GM23248 (cell line): ENCODE results near the gene MSL2. TPM values are rescaled to one million over a fixed set of nuclear protein-coding genes. Genes with fewer than 3 reads are reported as not detected.
A peak's percentile ranks its signal among the peaks of the same experiment; 100 is the strongest.
"Not testable (repeated sequence)": the region's sequence is repeated elsewhere in the genome, so short reads cannot be mapped to it uniquely, and the experiment has no call there.

Experiments used
- DNase-seq: peaks from one replicate; pipeline ENCODE4 v3.0.0-alpha.2; 2015
- H2AFZ ChIP-seq: fragments of 200-600 bp; sonication (generic); 2 replicates; pipeline ENCODE4 v1.6.1; 2016; ENCODE audit warnings: antibody characterized with exemption
- H3F3A ChIP-seq: fragments of 200-600 bp; sonication (generic); 2 replicates; pipeline ENCODE4 v1.6.1; 2016; ENCODE audit warnings: mild to moderate bottlenecking, antibody characterized with exemption, mixed run types; ENCODE audit not compliant: insufficient read depth
- H3K27ac ChIP-seq: fragments of 200-600 bp; sonication (generic); 2 replicates; pipeline ENCODE4 v1.5.1; 2016; ENCODE audit warnings: mild to moderate bottlenecking
- H3K27me3 ChIP-seq: fragments of 200-600 bp; sonication (generic); replicated peaks from 2 replicates; pipeline ENCODE4 v1.6.1; 2016; ENCODE audit warnings: mild to moderate bottlenecking; ENCODE audit not compliant: insufficient read depth
- H3K36me3 ChIP-seq: fragments of 200-600 bp; sonication (generic); 2 replicates; pipeline ENCODE4 v1.6.1; 2016; ENCODE audit warnings: low read depth, mild to moderate bottlenecking
- H3K4me1 ChIP-seq: fragments of 200-600 bp; sonication (generic); 2 replicates; pipeline ENCODE4 v1.6.1; 2016; ENCODE audit warnings: mild to moderate bottlenecking; ENCODE audit not compliant: insufficient read depth
- H3K4me2 ChIP-seq: fragments of 200-600 bp; sonication (generic); one replicate; pipeline ENCODE4 v1.6.1; 2016; ENCODE audit warnings: mild to moderate bottlenecking; ENCODE audit not compliant: unreplicated experiment
- H3K4me3 ChIP-seq: fragments of 200-600 bp; sonication (generic); 2 replicates; pipeline ENCODE4 v1.5.1; 2016; ENCODE audit warnings: mild to moderate bottlenecking
- H3K79me2 ChIP-seq: fragments of 200-600 bp; sonication (generic); 2 replicates; pipeline ENCODE4 v1.6.1; 2016; ENCODE audit warnings: mild to moderate bottlenecking; ENCODE audit not compliant: insufficient read depth
- H3K9ac ChIP-seq: fragments of 200-600 bp; sonication (generic); 2 replicates; pipeline ENCODE4 v1.6.1; 2016; ENCODE audit warnings: mild to moderate bottlenecking
- H3K9me2 ChIP-seq: fragments of 200-600 bp; sonication (generic); 2 replicates; pipeline ENCODE4 v1.6.1; 2016; ENCODE audit warnings: mixed run types, mild to moderate bottlenecking, moderate library complexity; ENCODE audit not compliant: insufficient read depth
- H3K9me3 ChIP-seq: fragments of 200-600 bp; sonication (generic); one replicate; pipeline ENCODE4 v1.6.1; 2017; ENCODE audit warnings: low read depth
- H4K20me1 ChIP-seq: fragments of 200-600 bp; sonication (generic); 2 replicates; pipeline ENCODE4 v1.6.0; 2016; ENCODE audit not compliant: insufficient read depth
- EZH2 ChIP-seq: fragments of 200-600 bp; sonication (generic); IDR thresholded peaks from 2 replicates; pipeline ENCODE4 v1.6.1; 2018; ENCODE audit warnings: antibody characterized with exemption, mild to moderate bottlenecking; ENCODE audit not compliant: insufficient read depth, poor library complexity, severe bottlenecking
- EZH2phosphoT487 ChIP-seq: fragments of 200-600 bp; sonication (generic); IDR thresholded peaks from 2 replicates; pipeline ENCODE4 v1.6.1; 2018; ENCODE audit warnings: antibody characterized with exemption, moderate library complexity, mild to moderate bottlenecking, low read depth; ENCODE audit not compliant: insufficient read depth
- WGBS, 2 experiments: methylation state at CpG; one replicate each; pipeline ENCODE4 v1.1.6; 2015 to 2017; ENCODE audit warnings: low lambda C conversion rate in 2 of 2, low coverage in 1 of 2; ENCODE audit errors: missing lambda C conversion rate in 2 of 2; 5-methylcytosine and 5-hydroxymethylcytosine counted together
- in situ Hi-C: fragments of 300-500 bp; cut with MboI; formaldehyde crosslinking; loops from 2 replicates; pipeline ENCODE4 v1.15.0; 2020
- polyA plus RNA-seq: library from polyadenylated mRNA; unstranded; fragments of >200 nt; fragmentation: Nextera tagmentation; extraction: Ambion mirVana; gene quantifications from 2 replicates; pipeline ENCODE4 v1.2.1, GENCODE V29; 2016
- total RNA-seq: library from RNA; depleted of rRNA; stranded (reverse); fragments of >200 nt; shearing (Covaris generic); gene quantifications from 2 replicates; pipeline ENCODE4 v1.2.3, GENCODE V29; 2014

Gene MSL2
- total and polyA plus RNA-seq, 2 experiments from 2014 or later: 3.3 to 15.2 TPM

DNA sequence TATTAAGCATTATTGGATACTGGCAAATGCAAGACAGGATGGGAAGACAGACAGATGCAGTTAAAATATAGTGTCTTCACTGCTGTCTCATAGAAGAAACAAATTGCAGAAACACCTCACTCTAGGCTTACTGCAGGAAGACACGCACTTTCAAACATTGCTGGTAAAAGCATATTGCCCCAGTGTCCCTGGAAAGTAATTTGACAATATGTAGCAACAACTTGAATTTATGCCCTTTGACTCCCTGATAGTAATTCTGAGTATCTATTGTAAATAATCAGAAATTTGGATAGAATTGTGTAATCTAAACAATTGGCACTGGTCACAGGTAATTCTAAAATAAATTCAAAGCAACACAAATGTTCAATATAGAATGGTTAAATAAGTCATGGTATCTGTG, 62.0 kb downstream of the MSL2 start:
- H3K4me3 ChIP-seq: no peak overlapping the region
- no peaks in the 10 kb centered on the region for H3K27me3 ChIP-seq
- TF ChIP-seq EZH2 (no peak), EZH2phosphoT487 (no peak)
- H3K36me3 ChIP-seq: no peaks in the 10 kb centered on the region
- in situ Hi-C loops: no loop called here
- no peaks in the 10 kb centered on the region for H4K20me1 ChIP-seq
- H2AFZ ChIP-seq: no peak overlapping the region
- DNase-seq: no peak
- peaks cover 19% of the 10 kb centered on the region for H3F3A ChIP-seq
- H3K4me2 ChIP-seq: no peak overlapping the region
- H3K27ac ChIP-seq: no peak overlapping the region
- no peaks in the 10 kb centered on the region for H3K9me2 ChIP-seq
- H3K79me2 ChIP-seq: peaks cover 8% of the 10 kb centered on the region; the same call in 1 of the 2 replicates
- 94 to 97% methylated on average over 1 of the region's 1 CpG for WGBS, 2 experiments
- H3K9ac ChIP-seq: no peak overlapping the region
- no peaks in the 10 kb centered on the region for H3K9me3 ChIP-seq
- no peaks in the 10 kb centered on the region for H3K4me1 ChIP-seq

DNA sequence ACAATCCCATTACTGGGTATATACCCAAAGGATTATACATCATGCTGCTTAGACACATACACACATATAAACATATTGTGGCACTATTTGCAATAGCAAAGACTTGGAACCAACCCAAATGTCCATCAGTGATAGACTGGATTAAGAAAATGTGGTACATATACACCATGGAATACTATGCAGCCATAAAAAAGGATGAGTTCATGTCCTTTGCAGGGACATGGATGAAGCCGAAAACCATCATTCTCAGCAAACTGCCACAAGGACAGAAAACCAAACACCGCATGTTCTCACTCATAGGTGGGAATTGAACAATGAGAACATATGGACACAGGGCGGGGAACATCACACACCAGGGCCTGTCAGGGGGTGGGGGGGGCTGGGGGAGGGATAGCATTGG, 64.5 kb downstream of the MSL2 start:
- WGBS, 2 experiments: 94 to 97% methylated on average over 2 to 3 of the region's 3 CpGs
- H3K4me2 ChIP-seq, H2AFZ ChIP-seq, in situ Hi-C loops, H3K9ac ChIP-seq, H3K79me2 ChIP-seq, H3K9me2 ChIP-seq, H3K27ac ChIP-seq, H4K20me1 ChIP-seq, H3K9me3 ChIP-seq, H3K4me1 ChIP-seq, H3K4me3 ChIP-seq, H3K36me3 ChIP-seq, H3K27me3 ChIP-seq, DNase-seq: not testable (repeated sequence)
- peaks cover 19% of the 10 kb centered on the region for H3F3A ChIP-seq

GRCh38 chr3:136122006-136122405, 74.1 kb downstream of the MSL2 start:
- in situ Hi-C loops: no loop called here

DNA sequence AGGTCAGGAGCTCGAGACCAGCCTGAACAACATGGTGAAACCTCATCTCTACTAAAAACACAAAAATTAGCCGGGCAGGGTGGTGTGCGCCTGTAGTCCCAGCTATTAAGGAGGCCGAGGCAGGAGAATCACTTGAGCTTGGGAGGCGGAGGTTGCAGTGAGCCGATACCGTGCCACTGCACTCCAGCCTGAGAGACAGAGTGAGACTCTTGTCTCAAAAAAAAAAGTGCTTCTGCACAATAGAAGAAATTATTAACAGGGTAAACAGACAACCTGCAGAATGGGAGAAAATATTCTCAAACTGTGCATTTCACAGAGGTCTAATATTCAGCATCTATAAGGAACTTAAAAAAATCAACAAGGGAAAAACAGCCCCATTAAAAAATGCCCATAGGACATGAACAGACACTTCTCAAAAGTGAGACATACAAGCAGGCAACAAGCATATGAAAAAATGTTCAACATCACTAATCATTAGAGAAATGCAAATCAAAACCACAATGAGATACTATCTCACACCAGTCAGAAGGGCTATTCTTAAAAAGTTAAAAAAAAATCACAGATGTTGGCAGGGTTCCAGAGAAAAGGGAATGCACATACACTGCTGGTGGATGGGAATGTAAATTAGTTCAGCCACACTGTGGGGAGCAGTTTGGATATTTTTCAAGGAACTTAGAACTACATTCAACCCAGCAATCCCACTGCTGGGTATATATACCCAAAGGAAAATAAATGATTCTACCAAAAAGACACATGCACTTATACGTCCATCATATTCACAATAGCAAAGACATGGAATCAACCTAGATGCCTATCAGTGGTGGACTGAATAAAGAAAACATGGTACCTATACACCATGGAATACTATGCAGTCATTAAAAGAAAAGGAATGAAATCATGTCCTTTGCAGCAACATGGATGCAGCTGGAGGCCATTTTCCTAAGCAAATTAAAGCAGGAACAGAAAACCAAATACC, 75.5 kb downstream of the MSL2 start:
- 93 to 97% methylated on average over 8 of the region's 8 CpGs for WGBS, 2 experiments
- no peak for DNase-seq

More at GRCh38 chr3:136122006-136122405, 74.1 kb downstream of the MSL2 start:
- H2AFZ ChIP-seq: no peak overlapping the region
- 0 out of 2 replicates have a peak, but pooled peaks cover 3% of the 10 kb centered on the region for H3F3A ChIP-seq
- no peak overlapping the region for H3K27ac ChIP-seq
- no peak overlapping the region for H3K9ac ChIP-seq
- no peaks in the 10 kb centered on the region for H3K4me1 ChIP-seq
- H3K9me3 ChIP-seq: no peaks in the 10 kb centered on the region
- H3K9me2 ChIP-seq: no peaks in the 10 kb centered on the region
- DNase-seq: peak; percentile 23
- H3K79me2 ChIP-seq: 0 out of 2 replicates have a peak, but pooled peaks cover 7% of the 10 kb centered on the region
- WGBS, 2 experiments: 71 to 77% methylated on average over 4 of the region's 4 CpGs
- H3K36me3 ChIP-seq: peaks cover 8% of the 10 kb centered on the region
- H3K4me3 ChIP-seq: no peak overlapping the region
- TF ChIP-seq EZH2phosphoT487 (no peak), EZH2 (no peak)
- H4K20me1 ChIP-seq: no peaks in the 10 kb centered on the region
- H3K4me2 ChIP-seq: no peak overlapping the region
- no peaks in the 10 kb centered on the region for H3K27me3 ChIP-seq

GRCh38 chr3:136119783-136120182, 76.4 kb downstream of the MSL2 start:
- H3K4me1 ChIP-seq, H3K9me2 ChIP-seq, H3K9me3 ChIP-seq, H3K9ac ChIP-seq, H3K79me2 ChIP-seq, H3K27me3 ChIP-seq, H2AFZ ChIP-seq, H3K4me3 ChIP-seq, H3K36me3 ChIP-seq, H4K20me1 ChIP-seq, H3F3A ChIP-seq, H3K4me2 ChIP-seq, DNase-seq, H3K27ac ChIP-seq, in situ Hi-C loops: not testable (repeated sequence)
- WGBS, 2 experiments: 87 to 94% methylated on average over 5 of the region's 5 CpGs

More for the DNA sequence above, 75.5 kb downstream of the MSL2 start:
- no peak overlapping the region for H3K9ac ChIP-seq
- H3K27ac ChIP-seq: no peak overlapping the region
- H3K4me1 ChIP-seq: no peaks in the 10 kb centered on the region
- in situ Hi-C loops: no loop called here
- H3K9me2 ChIP-seq: no peaks in the 10 kb centered on the region
- no peaks in the 10 kb centered on the region for H3K9me3 ChIP-seq
- H3K4me3 ChIP-seq: no peak overlapping the region
- no peak for TF ChIP-seq EZH2phosphoT487
- no peak for TF ChIP-seq EZH2
- H3F3A ChIP-seq: 0 out of 2 replicates have a peak, but pooled peaks cover 3% of the 10 kb centered on the region
- H4K20me1 ChIP-seq: no peaks in the 10 kb centered on the region
- H3K27me3 ChIP-seq: no peaks in the 10 kb centered on the region
- no peak overlapping the region for H2AFZ ChIP-seq
- 0 out of 2 replicates have a peak, but pooled peaks cover 6% of the 10 kb centered on the region for H3K79me2 ChIP-seq
- H3K36me3 ChIP-seq: peaks cover 8% of the 10 kb centered on the region
- no peak overlapping the region for H3K4me2 ChIP-seq

DNA sequence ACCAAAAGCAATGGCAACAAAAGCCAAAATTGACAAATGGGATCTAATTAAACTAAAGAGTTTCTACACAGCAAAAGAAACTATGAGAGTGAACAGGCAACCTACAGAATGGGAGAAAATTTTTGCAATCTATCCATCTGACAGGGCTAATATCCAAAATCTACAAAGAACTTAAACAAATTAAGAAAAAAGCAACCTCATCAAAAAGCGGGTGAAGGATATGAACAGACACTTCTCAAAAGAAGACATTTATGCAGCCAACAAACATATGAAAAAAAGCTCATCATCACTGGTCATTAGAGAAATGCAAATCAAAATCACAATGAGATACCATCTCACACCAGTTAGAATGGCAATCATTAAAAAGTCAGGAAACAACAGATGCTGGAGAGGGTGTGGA, 76.8 kb downstream of the MSL2 start:
- 94 to 96% methylated on average over 1 of the region's 1 CpG for WGBS, 2 experiments
- H3K79me2 ChIP-seq, H3K27me3 ChIP-seq, in situ Hi-C loops, H3K27ac ChIP-seq, H3K4me1 ChIP-seq, H3K4me2 ChIP-seq, H3K9ac ChIP-seq, H3K9me2 ChIP-seq, H3K4me3 ChIP-seq, H3F3A ChIP-seq, H3K36me3 ChIP-seq, DNase-seq, H4K20me1 ChIP-seq, H3K9me3 ChIP-seq, H2AFZ ChIP-seq: not testable (repeated sequence)
